Measurements from ENCODE around the gene PIK3R5. TPM values are rescaled to one million over a fixed set of nuclear protein-coding genes. Genes with fewer than 3 reads are reported as not detected.

The PIK3R5 gene
- total RNA-seq, 1 experiment from 2014 or later = 2.5 TPM

- ATAC-seq = no peak
- Histone ChIP-seq H3K9ac (ENCODE audit: low read length) (no peak overlapping the region), H3K4me2 (ENCODE audit: low read length) (no peak overlapping the region), H3K4me1 (ENCODE audit: control insufficient read depth in 1 of 2, insufficient read depth in 2 of 2, low read length in 2 of 2) (no peaks in the 10 kb centered on the region), H3K79me2 (ENCODE audit: insufficient read depth, low read length) (no peaks in the 10 kb centered on the region), H3K9me3 (ENCODE audit: control insufficient read depth in 1 of 2, insufficient read depth in 1 of 2, low read depth in 1 of 2, low read length in 2 of 2) (peaks cover 11 to 24% of the 10 kb centered on the region in 2 experiments; a peak in 3 of 4 replicates), H3K27ac (ENCODE audit: low read depth, low read length) (no peak overlapping the region), H3K4me3 (replicated peaks in 1 of 2; ENCODE audit: low read depth in 1 of 2, low read length in 2 of 2) (no peak overlapping the region), H3K9me2 (ENCODE audit: insufficient read depth) (no peaks in the 10 kb centered on the region), H2AFZ (ENCODE audit: low read depth, low read length, poor library complexity, severe bottlenecking) (no peak overlapping the region), H3K27me3 (ENCODE audit: insufficient read depth, low read length) (no peaks in the 10 kb centered on the region), H4K20me1 (ENCODE audit: insufficient read depth) (no peaks in the 10 kb centered on the region), H3K36me3 (ENCODE audit: control insufficient read depth in 1 of 2, insufficient read depth in 2 of 2, low read length in 2 of 2) (no peaks in the 10 kb centered on the region)
- intact Hi-C loops (cut with micrococcal nuclease) = no loop called here
- DNase-seq (ENCODE audit: low read depth, low spot score) = no peak
- RAD21 ChIA-PET (ENCODE audit: low non-redundant PET in 1 of 2, low total read pairs in 2 of 2, uncharacterized antibody in 2 of 2, unreplicated experiment in 2 of 2) = no interaction called here
- BruUV-seq (replicated peaks) = no TSS peak
- TF ChIP-seq FOSL1 (IDR thresholded peaks at IDR 0.05; ENCODE audit: low read depth) (no peak), REST (IDR thresholded peaks at IDR 0.05; ENCODE audit: low read depth) (no peak), TCF7L2 (IDR thresholded peaks at IDR 0.05; ENCODE audit: borderline replicate concordance, extremely low read depth, insufficient read depth, insufficient read length) (no peak), EZH2 (IDR thresholded peaks at IDR 0.05) (no peak), POLR2A (IDR thresholded peaks at IDR 0.05; ENCODE audit: borderline replicate concordance, extremely low read depth, insufficient read depth, insufficient read length) (no peak), CBX3 (IDR thresholded peaks at IDR 0.05; ENCODE audit: low read depth) (peak; percentile 65; the same call in 1 of the 2 replicates)
- POLR2A ChIA-PET = no interaction called here
- CTCF ChIA-PET = no interaction called here
These were observed 37.2 kb downstream of the PIK3R5 start for GRCh38 chr17:8928347-8928746.

DNA sequence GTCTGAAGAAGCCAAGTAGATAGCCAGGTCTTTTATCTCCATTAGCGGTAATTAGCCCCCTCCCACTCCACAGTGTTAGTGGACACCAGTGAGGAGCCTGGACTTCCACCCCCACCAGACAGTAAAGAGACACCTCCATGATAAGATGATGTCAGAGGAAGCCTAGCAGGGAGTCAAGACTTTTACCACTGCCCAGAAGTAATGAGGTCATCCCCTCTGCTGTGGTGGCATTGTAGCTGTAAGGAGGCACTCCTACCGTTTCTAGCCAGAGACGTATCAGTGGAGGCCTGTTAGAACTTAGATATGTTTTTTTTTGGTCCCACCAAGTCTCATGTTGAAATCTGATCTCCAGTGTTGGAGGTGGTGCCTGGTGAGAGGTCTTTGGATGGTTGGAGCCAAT is 38.1 kb downstream of the PIK3R5 start:
- Histone ChIP-seq H4K20me1 (ENCODE audit: insufficient read depth) (no peaks in the 10 kb centered on the region), H3K79me2 (ENCODE audit: insufficient read depth, low read length) (no peaks in the 10 kb centered on the region), H3K27ac (ENCODE audit: low read depth, low read length) (no peak overlapping the region), H3K9me2 (ENCODE audit: insufficient read depth) (no peaks in the 10 kb centered on the region), H3K4me3 (replicated peaks in 1 of 2; ENCODE audit: low read depth in 1 of 2, low read length in 2 of 2) (no peak overlapping the region), H2AFZ (ENCODE audit: low read depth, low read length, poor library complexity, severe bottlenecking) (no peak overlapping the region), H3K4me2 (ENCODE audit: low read length) (no peak overlapping the region), H3K9me3 (ENCODE audit: control insufficient read depth in 1 of 2, insufficient read depth in 1 of 2, low read depth in 1 of 2, low read length in 2 of 2) (peaks cover 11 to 24% of the 10 kb centered on the region in 2 experiments; a peak in 3 of 4 replicates), H3K9ac (ENCODE audit: low read length) (no peak overlapping the region), H3K36me3 (ENCODE audit: control insufficient read depth in 1 of 2, insufficient read depth in 2 of 2, low read length in 2 of 2) (no peaks in the 10 kb centered on the region), H3K4me1 (ENCODE audit: control insufficient read depth in 1 of 2, insufficient read depth in 2 of 2, low read length in 2 of 2) (peaks cover 0 to 4% of the 10 kb centered on the region in 2 experiments; a peak in 1 of 4 replicates), H3K27me3 (ENCODE audit: insufficient read depth, low read length) (no peaks in the 10 kb centered on the region)
- no TSS peak for BruUV-seq (replicated peaks)
- ChIA-PET RAD21 (ENCODE audit: low non-redundant PET in 1 of 2, low total read pairs in 2 of 2, uncharacterized antibody in 2 of 2, unreplicated experiment in 2 of 2) (no interaction called here), POLR2A (no interaction called here), CTCF (no interaction called here)
- DNase-seq (ENCODE audit: low read depth, low spot score) = no peak
- no peak for ATAC-seq
- TF ChIP-seq ZFX (IDR thresholded peaks at IDR 0.05) (no peak), ZNF274 (IDR thresholded peaks at IDR 0.05; ENCODE audit: low read depth, low read length) (no peak), RAD21 (IDR thresholded peaks at IDR 0.05; ENCODE audit: low read depth) (no peak), FOSL1 (IDR thresholded peaks at IDR 0.05; ENCODE audit: low read depth) (no peak), SP1 (IDR thresholded peaks at IDR 0.05; ENCODE audit: low read depth) (no peak), EZH2 (IDR thresholded peaks at IDR 0.05) (no peak), CEBPB (IDR thresholded peaks at IDR 0.05; ENCODE audit: low read depth) (no peak)
- intact Hi-C loops (cut with micrococcal nuclease) = no loop called here

Measured in HCT116 (cell line).